MCF 10A (cell line): ENCODE data around the gene CRABP1. TPM values are rescaled to one million over a fixed set of nuclear protein-coding genes. Genes with fewer than 3 reads are reported as not detected.
A peak's percentile ranks its signal among the peaks of the same experiment; 100 is the strongest.

Experiments used
- BruUV-seq: library from RNA; stranded (reverse); fragments of 400-500 nt; replicated peaks from 2 replicates; lab custom pipeline; 2021; lab: Mats Ljungman, UMichigan
- CTCF ChIA-PET: fragments of 300-600 bp; sonication (Branson Sonifier 250); formaldehyde crosslinking; extraction: SDS; loops from one replicate; lab custom pipeline; 2021; ENCODE audit warnings: antibody characterized with exemption, inconsistent platforms; lab: Yijun Ruan, JAX
- POLR2A ChIA-PET: fragments of 300-600, 350-650 bp; sonication (Branson Sonifier 250); formaldehyde crosslinking; extraction: SDS; loops from one replicate; lab custom pipeline; 2020; ENCODE audit warnings: antibody characterized with exemption, inconsistent platforms; lab: Yijun Ruan, JAX
- DNase-seq: peaks from one replicate; pipeline ENCODE4 v3.0.0-alpha.2; 2018; ENCODE audit not compliant: unreplicated experiment
- H3K27ac Mint-ChIP-seq: one replicate; pipeline ENCODE4 v1.8.0; 2022; ENCODE audit warnings: mild to moderate bottlenecking, low read depth, mixed read lengths; ENCODE audit not compliant: unreplicated experiment
- H3K27me3 Mint-ChIP-seq: one replicate; pipeline ENCODE4 v1.8.0; 2022; ENCODE audit warnings: mixed read lengths; ENCODE audit not compliant: insufficient read depth, unreplicated experiment
- H3K36me3 Mint-ChIP-seq: one replicate; pipeline ENCODE4 v1.8.0; 2022; ENCODE audit warnings: mild to moderate bottlenecking, moderate library complexity, mixed read lengths; ENCODE audit not compliant: insufficient read depth, unreplicated experiment
- H3K4me1 Mint-ChIP-seq: one replicate; pipeline ENCODE4 v1.8.0; 2022; ENCODE audit warnings: mixed read lengths; ENCODE audit not compliant: insufficient read depth, unreplicated experiment
- H3K4me3 Mint-ChIP-seq: one replicate; pipeline ENCODE4 v1.8.0; 2022; ENCODE audit warnings: mild to moderate bottlenecking, moderate library complexity, mixed read lengths; ENCODE audit not compliant: unreplicated experiment
- H3K9me3 Mint-ChIP-seq: one replicate; pipeline ENCODE4 v1.8.0; 2022; ENCODE audit warnings: mixed read lengths; ENCODE audit not compliant: unreplicated experiment
- CTCF ChIP-seq: fragments of 200-600 bp; IDR thresholded peaks from one replicate; pipeline ENCODE4 v1.8.0; 2022; ENCODE audit warnings: antibody characterized with exemption, mild to moderate bottlenecking; ENCODE audit not compliant: unreplicated experiment
- intact Hi-C: fragments of 100-400 bp; cut with micrococcal nuclease; formaldehyde crosslinking; loops from 2 replicates; pipeline ENCODE4 v1.14.1; 2022
- total RNA-seq: library from RNA; stranded (reverse); gene quantifications from 2 replicates; pipeline ENCODE4 v1.2.3, GENCODE V29; 2022

Gene CRABP1
- total RNA-seq, 1 experiment from 2014 or later: not detected

- Mint-ChIP-seq H3K4me3 (no peak overlapping the region), H3K27ac (no peak overlapping the region), H3K36me3 (no peaks in the 10 kb centered on the region), H3K9me3 (no peaks in the 10 kb centered on the region), H3K27me3 (no peaks in the 10 kb centered on the region), H3K4me1 (no peaks in the 10 kb centered on the region)
- no peak for TF ChIP-seq CTCF
- POLR2A ChIA-PET: no interaction called here
- DNase-seq: no peak
- CTCF ChIA-PET: no interaction called here
- intact Hi-C loops: no loop called here
- no TSS peak for BruUV-seq
Measured at GRCh38 chr15:78368651-78369050, 28.5 kb downstream of the CRABP1 start.

- Mint-ChIP-seq H3K4me3 (no peak overlapping the region), H3K36me3 (no peaks in the 10 kb centered on the region), H3K4me1 (no peaks in the 10 kb centered on the region), H3K9me3 (no peaks in the 10 kb centered on the region), H3K27me3 (no peaks in the 10 kb centered on the region), H3K27ac (no peak overlapping the region)
- CTCF ChIA-PET: no interaction called here
- TF ChIP-seq CTCF: no peak
- no peak for DNase-seq
- intact Hi-C loops: no loop called here
- POLR2A ChIA-PET: no interaction called here
- no TSS peak for BruUV-seq
Measured at GRCh38 chr15:78369161-78369560, 29.0 kb downstream of the CRABP1 start.

GRCh38 chr15:78370013-78370412 lies 29.9 kb downstream of the CRABP1 start:
- no peak for TF ChIP-seq CTCF
- CTCF ChIA-PET: no interaction called here
- Mint-ChIP-seq H3K27ac (no peak overlapping the region), H3K27me3 (no peaks in the 10 kb centered on the region), H3K9me3 (no peaks in the 10 kb centered on the region), H3K4me1 (peaks cover 8% of the 10 kb centered on the region), H3K36me3 (no peaks in the 10 kb centered on the region), H3K4me3 (no peak overlapping the region)
- POLR2A ChIA-PET: interaction anchor here (0.5 to 0.6 kb wide), 2 partner anchors 13 to 221 kb away, joined by 3 read pairs; partner anchors contain the start of gene IDH3A
- intact Hi-C loops: no loop called here
- DNase-seq: no peak
- BruUV-seq: no TSS peak

- Mint-ChIP-seq H3K36me3 (no peaks in the 10 kb centered on the region), H3K4me3 (no peak overlapping the region), H3K4me1 (peaks cover 13% of the 10 kb centered on the region), H3K9me3 (no peaks in the 10 kb centered on the region), H3K27ac (no peak overlapping the region), H3K27me3 (no peaks in the 10 kb centered on the region)
- POLR2A ChIA-PET: interaction anchor here (0.6 kb wide), 1 partner anchor 61 kb away, joined by 5 read pairs; no protein-coding TSS in a partner anchor
- intact Hi-C loops: no loop called here
- CTCF ChIA-PET: interaction anchor here (0.5 to 0.8 kb wide), 2 partner anchors 20 to 61 kb away, joined by 3 to 6 read pairs; no protein-coding TSS in a partner anchor
- no peak for TF ChIP-seq CTCF
- peak; percentile 47 for DNase-seq
- BruUV-seq: no TSS peak
Measured at GRCh38 chr15:78372880-78373279, 32.7 kb downstream of the CRABP1 start.
